T-helper 1 cell treated with Interleukin-12 subunit alpha and Interleukin-12 subunit beta and Interleukin-4 antibody, amounts not matched to agents 30 μg/mL and 1 μg/mL, for 36 hours (primary cell): ENCODE measurements around the gene GJD4.

Source experiments
- H3K27ac Mint-ChIP-seq: one replicate; pipeline ENCODE4 v1.8.0; 2021; ENCODE audit warnings: mild to moderate bottlenecking, mixed read lengths
- H3K27me3 Mint-ChIP-seq: one replicate; pipeline ENCODE4 v1.8.0; 2021; ENCODE audit warnings: low read depth, mixed read lengths
- H3K36me3 Mint-ChIP-seq: one replicate; pipeline ENCODE4 v1.8.0; 2021; ENCODE audit warnings: low read depth, mixed read lengths
- H3K4me1 Mint-ChIP-seq: one replicate; pipeline ENCODE4 v1.8.0; 2021; ENCODE audit warnings: low read depth, mixed read lengths
- H3K4me3 Mint-ChIP-seq: one replicate; pipeline ENCODE4 v1.8.0; 2021; ENCODE audit warnings: mild to moderate bottlenecking, moderate library complexity, mixed read lengths
- H3K9me3 Mint-ChIP-seq: one replicate; pipeline ENCODE4 v1.8.0; 2021; ENCODE audit warnings: mixed read lengths

The GJD4 gene

DNA sequence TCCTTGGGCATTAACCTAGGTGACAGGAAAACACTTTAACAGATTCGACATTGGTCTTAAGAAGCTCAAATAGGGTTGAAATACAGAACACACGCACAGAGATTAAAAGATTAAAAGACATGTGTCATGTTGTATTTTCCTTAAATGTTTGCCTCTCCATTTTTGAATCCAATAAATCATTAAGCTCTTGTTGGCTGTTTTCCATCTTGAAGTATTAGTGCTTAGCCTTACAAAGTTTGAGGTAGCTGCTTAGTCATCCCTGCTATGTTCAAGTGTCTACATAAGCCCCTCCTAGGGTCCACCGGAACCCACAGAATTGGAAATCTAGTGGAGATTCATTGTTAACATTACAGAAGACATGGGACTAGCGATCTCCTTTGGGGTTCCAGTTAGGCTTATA is 12.7 kb upstream of the GJD4 start:
- no peak overlapping the region for H3K27ac Mint-ChIP-seq
- peaks cover 14% of the 10 kb centered on the region for H3K9me3 Mint-ChIP-seq
- H3K36me3 Mint-ChIP-seq = no peaks in the 10 kb centered on the region
- peaks cover 9% of the 10 kb centered on the region for H3K27me3 Mint-ChIP-seq
- H3K4me3 Mint-ChIP-seq = no peak overlapping the region
- H3K4me1 Mint-ChIP-seq = no peaks in the 10 kb centered on the region

- Mint-ChIP-seq H3K9me3 (peaks cover 14% of the 10 kb centered on the region), H3K36me3 (no peaks in the 10 kb centered on the region), H3K4me3 (no peak overlapping the region), H3K27me3 (peaks cover 9% of the 10 kb centered on the region), H3K27ac (no peak overlapping the region), H3K4me1 (no peaks in the 10 kb centered on the region)
Measured at GRCh38 chr10:35594115-35595079, 10.7 kb upstream of the GJD4 start.

DNA sequence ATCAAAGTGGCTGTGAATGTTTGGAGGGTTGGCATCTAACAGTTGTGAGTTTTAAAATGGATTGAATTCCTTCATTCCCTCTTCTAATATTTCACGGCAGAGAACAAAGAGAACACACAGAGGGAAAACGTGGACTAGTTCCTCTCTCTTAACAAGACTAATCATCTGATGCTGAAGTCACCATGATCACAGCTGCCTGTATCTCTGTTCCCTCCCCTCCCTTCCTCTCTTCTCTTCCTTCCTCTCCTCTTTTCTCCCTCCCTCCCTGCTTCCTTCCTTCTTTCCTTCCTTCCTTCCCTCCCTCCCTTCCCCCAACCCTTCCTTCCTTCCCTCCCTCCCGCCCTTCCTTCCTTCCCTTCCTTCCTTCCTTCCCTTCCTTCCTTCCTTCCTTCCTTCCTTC is 10.0 kb upstream of the GJD4 start:
- Mint-ChIP-seq H3K27ac (no peak overlapping the region), H3K4me1 (no peaks in the 10 kb centered on the region)

DNA sequence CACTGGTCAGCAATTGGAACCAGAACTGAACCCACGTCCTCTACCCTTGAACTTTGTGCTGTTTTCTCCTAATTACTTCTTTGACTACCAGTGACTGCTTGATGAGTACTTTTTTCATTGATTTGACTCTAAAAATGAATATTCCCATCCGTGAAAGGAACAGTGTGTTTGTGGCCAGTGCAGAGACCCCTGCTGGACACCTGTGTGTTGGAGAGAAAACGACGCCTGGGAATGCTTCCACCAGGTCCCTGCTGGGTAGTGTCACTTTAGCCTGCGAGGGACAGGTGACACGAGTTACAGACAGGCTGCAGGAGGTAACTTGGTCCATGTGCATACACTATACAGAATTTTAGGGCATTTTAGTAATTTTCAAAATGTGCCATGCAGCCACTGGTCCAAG is 6.8 kb upstream of the GJD4 start:
- H3K9me3 Mint-ChIP-seq = peaks cover 3% of the 10 kb centered on the region
- no peak overlapping the region for H3K4me3 Mint-ChIP-seq
- H3K4me1 Mint-ChIP-seq = no peaks in the 10 kb centered on the region
- no peaks in the 10 kb centered on the region for H3K36me3 Mint-ChIP-seq
- H3K27ac Mint-ChIP-seq = no peak overlapping the region
- H3K27me3 Mint-ChIP-seq = peaks cover 11% of the 10 kb centered on the region

More for the DNA sequence above, 10.0 kb upstream of the GJD4 start:
- H3K36me3 Mint-ChIP-seq = no peaks in the 10 kb centered on the region
- no peak overlapping the region for H3K4me3 Mint-ChIP-seq
- H3K9me3 Mint-ChIP-seq = peaks cover 14% of the 10 kb centered on the region
- peaks cover 13% of the 10 kb centered on the region for H3K27me3 Mint-ChIP-seq

GRCh38 chr10:35600193-35600592 is 4.9 kb upstream of the GJD4 start:
- Mint-ChIP-seq H3K27me3 (peaks cover 24% of the 10 kb centered on the region), H3K9me3 (peaks cover 3% of the 10 kb centered on the region), H3K4me3 (no peak overlapping the region), H3K27ac (no peak overlapping the region), H3K4me1 (no peaks in the 10 kb centered on the region), H3K36me3 (no peaks in the 10 kb centered on the region)

DNA sequence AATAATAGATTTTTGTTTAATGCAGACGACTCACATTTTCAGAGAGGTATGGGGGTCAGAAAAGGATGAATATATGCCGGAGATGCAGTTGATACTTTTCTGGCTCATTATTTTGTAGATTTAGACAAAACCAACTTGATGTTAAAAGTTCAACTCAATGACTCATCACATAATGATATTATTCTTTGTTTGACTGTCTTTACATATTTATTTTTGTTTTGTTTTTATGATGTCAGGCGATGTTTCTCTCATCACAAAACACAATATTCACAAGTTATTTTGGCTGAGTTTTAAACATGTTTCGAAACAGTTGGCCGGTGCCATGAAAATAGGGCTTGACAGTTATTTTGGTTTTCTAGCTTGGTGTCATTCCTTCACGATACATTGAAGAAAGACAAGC is 1.3 kb downstream of the GJD4 start:
- no peak overlapping the region for H3K27ac Mint-ChIP-seq
- H3K36me3 Mint-ChIP-seq = no peaks in the 10 kb centered on the region
- no peak overlapping the region for H3K4me3 Mint-ChIP-seq
- peaks cover 5% of the 10 kb centered on the region for H3K9me3 Mint-ChIP-seq
- H3K27me3 Mint-ChIP-seq = peaks cover 51% of the 10 kb centered on the region
- H3K4me1 Mint-ChIP-seq = peaks cover 5% of the 10 kb centered on the region

DNA sequence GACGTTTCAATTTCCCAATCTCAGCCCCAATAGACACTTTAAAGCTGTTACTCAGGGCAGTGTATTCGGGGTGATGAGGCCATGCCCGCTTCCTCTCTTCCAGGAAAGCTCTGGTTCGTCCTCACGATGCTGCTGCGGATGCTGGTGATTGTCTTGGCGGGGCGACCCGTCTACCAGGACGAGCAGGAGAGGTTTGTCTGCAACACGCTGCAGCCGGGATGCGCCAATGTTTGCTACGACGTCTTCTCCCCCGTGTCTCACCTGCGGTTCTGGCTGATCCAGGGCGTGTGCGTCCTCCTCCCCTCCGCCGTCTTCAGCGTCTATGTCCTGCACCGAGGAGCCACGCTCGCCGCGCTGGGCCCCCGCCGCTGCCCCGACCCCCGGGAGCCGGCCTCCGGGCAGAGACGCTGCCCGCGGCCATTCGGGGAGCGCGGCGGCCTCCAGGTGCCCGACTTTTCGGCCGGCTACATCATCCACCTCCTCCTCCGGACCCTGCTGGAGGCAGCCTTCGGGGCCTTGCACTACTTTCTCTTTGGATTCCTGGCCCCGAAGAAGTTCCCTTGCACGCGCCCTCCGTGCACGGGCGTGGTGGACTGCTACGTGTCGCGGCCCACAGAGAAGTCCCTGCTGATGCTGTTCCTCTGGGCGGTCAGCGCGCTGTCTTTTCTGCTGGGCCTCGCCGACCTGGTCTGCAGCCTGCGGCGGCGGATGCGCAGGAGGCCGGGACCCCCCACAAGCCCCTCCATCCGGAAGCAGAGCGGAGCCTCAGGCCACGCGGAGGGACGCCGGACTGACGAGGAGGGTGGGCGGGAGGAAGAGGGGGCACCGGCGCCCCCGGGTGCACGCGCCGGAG is 2.6 kb downstream of the GJD4 start:
- Mint-ChIP-seq H3K4me1 (peaks cover 5% of the 10 kb centered on the region), H3K9me3 (peaks cover 5% of the 10 kb centered on the region), H3K36me3 (no peaks in the 10 kb centered on the region), H3K4me3 (peak overlapping the region; percentile 63), H3K27me3 (peaks cover 62% of the 10 kb centered on the region), H3K27ac (no peak overlapping the region)

DNA sequence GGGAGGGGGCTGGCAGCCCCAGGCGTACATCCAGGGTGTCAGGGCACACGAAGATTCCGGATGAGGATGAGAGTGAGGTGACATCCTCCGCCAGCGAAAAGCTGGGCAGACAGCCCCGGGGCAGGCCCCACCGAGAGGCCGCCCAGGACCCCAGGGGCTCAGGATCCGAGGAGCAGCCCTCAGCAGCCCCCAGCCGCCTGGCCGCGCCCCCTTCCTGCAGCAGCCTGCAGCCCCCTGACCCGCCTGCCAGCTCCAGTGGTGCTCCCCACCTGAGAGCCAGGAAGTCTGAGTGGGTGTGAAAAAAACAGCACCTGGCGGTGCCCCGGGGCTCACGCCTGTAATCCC is 3.2 kb downstream of the GJD4 start:
- H3K4me1 Mint-ChIP-seq = peaks cover 5% of the 10 kb centered on the region
- peaks cover 60% of the 10 kb centered on the region for H3K27me3 Mint-ChIP-seq
- H3K4me3 Mint-ChIP-seq = no peak overlapping the region
- peaks cover 5% of the 10 kb centered on the region for H3K9me3 Mint-ChIP-seq
- H3K36me3 Mint-ChIP-seq = no peaks in the 10 kb centered on the region
- no peak overlapping the region for H3K27ac Mint-ChIP-seq

GRCh38 chr10:35611750-35612149 is 6.6 kb downstream of the GJD4 start:
- Mint-ChIP-seq H3K4me1 (peaks cover 5% of the 10 kb centered on the region), H3K9me3 (peaks cover 5% of the 10 kb centered on the region), H3K36me3 (no peaks in the 10 kb centered on the region), H3K27me3 (peaks cover 37% of the 10 kb centered on the region), H3K4me3 (no peak overlapping the region), H3K27ac (no peak overlapping the region)

DNA sequence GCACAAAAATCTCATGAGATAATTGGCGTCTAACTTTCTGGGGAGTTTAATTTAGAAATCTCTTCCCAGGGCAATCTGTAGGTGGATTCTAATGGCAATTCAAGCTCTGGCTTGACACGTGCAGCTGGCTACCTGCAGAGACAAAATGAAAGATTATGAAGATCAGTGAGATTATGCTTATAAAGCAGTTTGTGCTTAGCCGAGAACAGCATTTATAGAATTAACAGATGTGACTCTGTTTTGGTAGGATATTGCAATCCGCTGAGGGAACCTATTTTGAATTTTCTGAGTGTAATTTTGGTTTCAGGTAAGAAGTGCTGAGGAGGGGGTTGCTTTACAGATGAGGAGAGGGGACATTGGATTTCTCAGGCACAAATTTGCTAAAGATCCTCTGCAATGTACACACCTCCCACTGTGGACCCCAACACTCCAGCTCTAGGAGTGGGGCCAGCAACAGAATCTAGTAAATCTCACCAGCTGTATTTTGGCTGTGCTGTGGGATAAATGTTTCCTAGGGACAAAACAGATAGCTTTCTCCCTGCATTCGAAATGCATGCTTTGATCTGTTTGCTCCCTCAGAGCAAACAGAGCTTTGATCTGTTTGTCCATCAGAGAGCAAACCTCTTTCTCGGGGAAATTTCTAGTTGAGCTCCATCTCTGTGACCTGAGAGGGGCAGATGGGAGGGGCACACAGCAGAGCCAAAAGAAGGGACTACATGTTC is 7.4 kb downstream of the GJD4 start:
- Mint-ChIP-seq H3K27ac (no peak overlapping the region), H3K4me3 (no peak overlapping the region), H3K9me3 (peaks cover 5% of the 10 kb centered on the region), H3K4me1 (peaks cover under 1% of the 10 kb centered on the region), H3K27me3 (peaks cover 29% of the 10 kb centered on the region), H3K36me3 (no peaks in the 10 kb centered on the region)

DNA sequence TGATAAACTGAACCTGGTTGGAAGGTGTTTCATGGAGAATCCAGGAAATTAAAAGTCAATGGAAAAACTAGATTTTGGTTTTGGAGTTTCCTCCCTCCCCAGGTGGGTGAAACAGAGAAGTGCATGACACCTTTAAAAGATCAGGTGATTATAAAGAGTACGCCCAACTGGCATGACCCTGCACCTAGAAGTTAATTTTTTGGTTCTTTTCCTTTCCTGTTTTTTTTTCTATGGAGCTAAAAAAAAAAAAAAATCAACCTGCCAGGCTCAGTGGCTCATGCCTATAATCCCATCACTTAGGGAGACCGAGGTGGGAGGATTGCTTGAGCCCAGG is 7.9 kb downstream of the GJD4 start:
- peaks cover 28% of the 10 kb centered on the region for H3K27me3 Mint-ChIP-seq
- H3K9me3 Mint-ChIP-seq = peaks cover 5% of the 10 kb centered on the region
- no peak overlapping the region for H3K27ac Mint-ChIP-seq
- H3K4me3 Mint-ChIP-seq = no peak overlapping the region
- no peaks in the 10 kb centered on the region for H3K36me3 Mint-ChIP-seq
- H3K4me1 Mint-ChIP-seq = no peaks in the 10 kb centered on the region

GRCh38 chr10:35613597-35614226 is 8.6 kb downstream of the GJD4 start:
- Mint-ChIP-seq H3K36me3 (no peaks in the 10 kb centered on the region), H3K4me1 (no peaks in the 10 kb centered on the region), H3K27ac (no peak overlapping the region), H3K9me3 (peaks cover 5% of the 10 kb centered on the region), H3K4me3 (no peak overlapping the region), H3K27me3 (peaks cover 25% of the 10 kb centered on the region)

DNA sequence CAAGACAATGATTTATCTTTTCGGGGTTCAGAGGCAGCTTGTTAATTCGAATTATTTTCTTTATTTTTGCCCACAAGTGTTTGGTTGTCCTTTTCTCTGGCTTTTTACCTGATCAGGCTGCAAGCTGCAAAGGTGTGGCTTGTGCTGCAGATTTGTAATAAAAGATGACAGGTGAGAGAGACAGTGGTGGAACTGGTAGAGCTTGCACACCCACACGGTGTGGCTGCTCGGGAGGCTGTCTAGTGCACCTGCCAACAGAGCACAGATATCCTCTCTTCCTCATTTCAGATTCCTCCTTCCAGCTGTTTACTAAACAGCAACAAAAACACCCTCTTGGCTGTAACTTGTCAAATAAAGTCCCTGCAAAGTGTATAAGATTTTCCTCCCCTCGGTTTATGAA is 9.2 kb downstream of the GJD4 start:
- Mint-ChIP-seq H3K9me3 (peaks cover 5% of the 10 kb centered on the region), H3K4me1 (no peaks in the 10 kb centered on the region), H3K4me3 (no peak overlapping the region), H3K36me3 (no peaks in the 10 kb centered on the region), H3K27ac (no peak overlapping the region), H3K27me3 (peaks cover 21% of the 10 kb centered on the region)

DNA sequence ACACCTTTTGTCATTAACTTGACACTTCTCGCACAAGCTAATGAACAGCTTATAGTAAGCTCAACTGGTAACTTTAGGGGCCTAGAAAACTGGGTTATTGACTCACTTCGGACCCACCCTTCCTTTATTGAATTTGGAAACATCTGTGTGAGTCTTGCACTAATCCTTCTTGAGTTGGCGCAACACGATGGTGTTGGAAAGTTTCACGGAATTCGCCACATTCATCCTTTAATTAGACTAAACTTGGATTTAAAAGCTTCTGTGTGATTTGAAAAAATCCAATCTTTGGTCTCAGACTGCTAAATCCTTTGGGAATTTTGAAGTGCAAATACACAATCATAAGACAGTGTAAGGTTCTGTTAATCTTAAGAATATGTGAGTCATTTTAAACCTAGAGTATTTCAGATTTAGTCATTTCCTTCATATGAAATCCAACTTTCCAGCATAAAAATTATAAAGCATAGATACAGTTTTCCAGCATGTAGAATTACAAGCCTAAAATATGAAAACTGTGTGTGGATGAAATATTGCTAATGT is 21.9 kb downstream of the GJD4 start:
- Mint-ChIP-seq H3K27me3 (peaks cover 3% of the 10 kb centered on the region), H3K4me1 (no peaks in the 10 kb centered on the region), H3K36me3 (no peaks in the 10 kb centered on the region), H3K9me3 (no peaks in the 10 kb centered on the region), H3K4me3 (no peak overlapping the region), H3K27ac (no peak overlapping the region)
